ENCODE data around the gene CACNA1D.

The CACNA1D gene

GRCh38 chr3:53616321-53616720 lies 121.9 kb downstream of the CACNA1D start:
- peaks cover 2% of the 10 kb centered on the region for H3K27me3 ChIP-seq (ENCODE audit: control insufficient read depth, insufficient read depth, low read length)
- H3K4me3 ChIP-seq (ENCODE audit: low read length) = no peak overlapping the region
- H3K9me3 ChIP-seq (ENCODE audit: control insufficient read depth, low read length) = no peaks in the 10 kb centered on the region
- no peak overlapping the region for H3K9ac ChIP-seq (ENCODE audit: low read length)
- no peaks in the 10 kb centered on the region for H3K36me3 ChIP-seq (ENCODE audit: control insufficient read depth, insufficient read depth, low read length)
- H3K4me1 ChIP-seq (ENCODE audit: control insufficient read depth, insufficient read depth, low read length) = no peaks in the 10 kb centered on the region

DNA sequence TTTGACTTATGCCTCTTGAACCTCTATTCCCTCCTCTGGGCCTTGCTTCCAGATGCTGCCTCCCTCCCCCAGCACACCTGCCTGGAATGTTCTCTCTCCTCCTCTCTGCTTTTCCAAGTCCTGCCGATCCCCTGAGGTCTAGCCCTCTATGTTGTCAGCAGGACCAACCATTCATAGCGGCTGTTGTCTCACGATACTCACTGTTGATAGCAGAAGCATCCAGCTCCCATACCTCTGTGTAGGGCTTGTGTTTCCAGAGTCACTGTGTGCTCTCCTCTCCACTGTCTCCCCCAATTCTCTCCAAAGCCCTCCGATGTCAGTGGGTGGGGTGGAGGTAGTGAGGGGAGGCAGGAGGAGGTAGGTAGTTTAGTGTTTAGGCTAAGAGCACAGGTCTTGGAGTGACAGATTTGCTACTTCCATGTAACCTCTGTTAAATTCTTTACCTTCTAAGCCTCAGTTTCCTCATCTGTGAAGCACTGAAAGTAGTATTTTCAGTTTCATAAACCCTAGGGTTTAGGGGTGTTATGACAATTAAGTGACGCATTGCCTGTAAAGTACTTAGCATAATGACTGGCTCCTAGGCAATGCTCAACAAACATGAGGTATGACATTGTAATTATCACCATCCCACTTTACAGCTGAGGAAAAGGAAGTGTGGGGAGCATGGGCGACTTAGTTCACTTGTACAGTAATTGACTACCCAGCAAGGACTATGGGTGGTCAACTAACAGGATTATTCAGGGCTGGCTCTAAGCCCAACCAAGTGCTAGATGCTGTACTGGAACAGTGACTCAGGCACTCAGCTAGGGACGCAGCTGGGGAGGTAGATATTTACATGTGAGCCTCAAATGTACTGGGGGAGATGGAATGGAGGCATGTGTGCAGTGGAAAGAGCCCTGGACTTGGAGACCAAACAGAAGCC lies 122.8 kb downstream of the CACNA1D start:
- Histone ChIP-seq H3K9ac (ENCODE audit: low read length) (no peak overlapping the region), H3K27me3 (ENCODE audit: control insufficient read depth, insufficient read depth, low read length) (peaks cover 2% of the 10 kb centered on the region), H3K9me3 (ENCODE audit: control insufficient read depth, low read length) (no peaks in the 10 kb centered on the region), H3K4me1 (ENCODE audit: control insufficient read depth, insufficient read depth, low read length) (no peaks in the 10 kb centered on the region), H3K4me3 (ENCODE audit: low read length) (no peak overlapping the region), H3K36me3 (ENCODE audit: control insufficient read depth, insufficient read depth, low read length) (no peaks in the 10 kb centered on the region)

GRCh38 chr3:53617893-53618523 lies 123.6 kb downstream of the CACNA1D start:
- Histone ChIP-seq H3K9ac (ENCODE audit: low read length) (no peak overlapping the region), H3K4me1 (ENCODE audit: control insufficient read depth, insufficient read depth, low read length) (no peaks in the 10 kb centered on the region)

GRCh38 chr3:53618524-53618906 lies 124.1 kb downstream of the CACNA1D start:
- Histone ChIP-seq H3K9ac (ENCODE audit: low read length) (no peak overlapping the region), H3K9me3 (ENCODE audit: control insufficient read depth, low read length) (no peaks in the 10 kb centered on the region), H3K27me3 (ENCODE audit: control insufficient read depth, insufficient read depth, low read length) (peaks cover 2% of the 10 kb centered on the region), H3K4me3 (ENCODE audit: low read length) (no peak overlapping the region), H3K36me3 (ENCODE audit: control insufficient read depth, insufficient read depth, low read length) (no peaks in the 10 kb centered on the region), H3K4me1 (ENCODE audit: control insufficient read depth, insufficient read depth, low read length) (no peaks in the 10 kb centered on the region)

More at GRCh38 chr3:53617893-53618523, 123.6 kb downstream of the CACNA1D start:
- H3K27me3 ChIP-seq (ENCODE audit: control insufficient read depth, insufficient read depth, low read length) = peaks cover 2% of the 10 kb centered on the region
- H3K36me3 ChIP-seq (ENCODE audit: control insufficient read depth, insufficient read depth, low read length) = no peaks in the 10 kb centered on the region
- no peaks in the 10 kb centered on the region for H3K9me3 ChIP-seq (ENCODE audit: control insufficient read depth, low read length)
- H3K4me3 ChIP-seq (ENCODE audit: low read length) = no peak overlapping the region

- H3K9me3 ChIP-seq (ENCODE audit: control insufficient read depth, low read length) = no peaks in the 10 kb centered on the region
- no peaks in the 10 kb centered on the region for H3K36me3 ChIP-seq (ENCODE audit: control insufficient read depth, insufficient read depth, low read length)
- no peak overlapping the region for H3K9ac ChIP-seq (ENCODE audit: low read length)
- H3K27me3 ChIP-seq (ENCODE audit: control insufficient read depth, insufficient read depth, low read length) = peaks cover 2% of the 10 kb centered on the region
- H3K4me1 ChIP-seq (ENCODE audit: control insufficient read depth, insufficient read depth, low read length) = no peaks in the 10 kb centered on the region
- no peak overlapping the region for H3K4me3 ChIP-seq (ENCODE audit: low read length)
These were observed 124.5 kb downstream of the CACNA1D start for GRCh38 chr3:53618936-53619335.

DNA sequence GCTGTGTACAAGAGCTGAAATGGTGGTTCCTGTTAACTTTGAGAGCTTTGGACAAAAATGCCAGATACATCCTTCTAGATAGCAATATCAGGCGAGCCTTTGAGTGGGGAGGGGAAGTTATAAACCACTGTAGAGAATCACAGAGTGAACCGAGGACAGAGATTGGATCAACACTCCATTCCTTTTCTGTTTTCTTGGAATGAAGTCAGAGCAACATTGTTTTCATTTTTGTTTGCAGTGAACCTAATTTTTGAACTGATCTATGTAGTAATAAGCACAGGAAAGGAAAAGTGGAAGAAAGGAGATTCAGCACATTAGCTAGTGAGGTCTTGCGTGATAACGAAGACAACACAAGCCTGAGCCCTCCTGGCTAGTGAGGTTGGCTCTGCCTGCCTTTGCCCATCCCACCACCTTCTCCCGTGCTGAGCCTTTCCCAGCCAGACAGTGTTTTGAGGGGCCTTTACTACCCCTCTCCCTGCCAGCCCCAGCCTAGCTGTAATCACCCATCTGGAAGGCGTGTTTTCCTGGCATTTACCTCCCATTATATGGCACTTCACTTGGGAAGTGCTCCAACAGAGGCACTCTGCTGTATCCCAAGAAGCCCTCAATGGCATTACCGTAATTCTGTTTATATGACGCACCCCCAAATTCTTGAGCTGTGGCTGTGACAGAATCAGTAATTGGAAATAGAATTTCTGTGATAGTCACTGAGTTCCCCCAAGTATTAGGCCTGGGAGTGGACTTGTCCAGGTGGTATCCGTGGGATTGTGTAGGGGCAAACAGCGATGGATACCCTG lies 129.8 kb downstream of the CACNA1D start:
- Histone ChIP-seq H3K27me3 (ENCODE audit: control insufficient read depth, insufficient read depth, low read length) (no peaks in the 10 kb centered on the region), H3K9me3 (ENCODE audit: control insufficient read depth, low read length) (no peaks in the 10 kb centered on the region), H3K4me1 (ENCODE audit: control insufficient read depth, insufficient read depth, low read length) (peaks cover 24% of the 10 kb centered on the region), H3K36me3 (ENCODE audit: control insufficient read depth, insufficient read depth, low read length) (no peaks in the 10 kb centered on the region), H3K4me3 (ENCODE audit: low read length) (no peak overlapping the region), H3K9ac (ENCODE audit: low read length) (no peak overlapping the region)

- Histone ChIP-seq H3K9me3 (ENCODE audit: control insufficient read depth, low read length) (no peaks in the 10 kb centered on the region), H3K27me3 (ENCODE audit: control insufficient read depth, insufficient read depth, low read length) (no peaks in the 10 kb centered on the region), H3K4me1 (ENCODE audit: control insufficient read depth, insufficient read depth, low read length) (peaks cover 41% of the 10 kb centered on the region), H3K36me3 (ENCODE audit: control insufficient read depth, insufficient read depth, low read length) (no peaks in the 10 kb centered on the region), H3K4me3 (ENCODE audit: low read length) (no peak overlapping the region), H3K9ac (ENCODE audit: low read length) (no peak overlapping the region)
These were observed 132.5 kb downstream of the CACNA1D start for GRCh38 chr3:53626876-53627275.

- Histone ChIP-seq H3K9ac (ENCODE audit: low read length) (no peak overlapping the region), H3K4me1 (ENCODE audit: control insufficient read depth, insufficient read depth, low read length) (peaks cover 58% of the 10 kb centered on the region), H3K4me3 (ENCODE audit: low read length) (no peak overlapping the region), H3K9me3 (ENCODE audit: control insufficient read depth, low read length) (no peaks in the 10 kb centered on the region), H3K27me3 (ENCODE audit: control insufficient read depth, insufficient read depth, low read length) (no peaks in the 10 kb centered on the region), H3K36me3 (ENCODE audit: control insufficient read depth, insufficient read depth, low read length) (no peaks in the 10 kb centered on the region)
These were observed 134.4 kb downstream of the CACNA1D start for GRCh38 chr3:53628536-53629401.

DNA sequence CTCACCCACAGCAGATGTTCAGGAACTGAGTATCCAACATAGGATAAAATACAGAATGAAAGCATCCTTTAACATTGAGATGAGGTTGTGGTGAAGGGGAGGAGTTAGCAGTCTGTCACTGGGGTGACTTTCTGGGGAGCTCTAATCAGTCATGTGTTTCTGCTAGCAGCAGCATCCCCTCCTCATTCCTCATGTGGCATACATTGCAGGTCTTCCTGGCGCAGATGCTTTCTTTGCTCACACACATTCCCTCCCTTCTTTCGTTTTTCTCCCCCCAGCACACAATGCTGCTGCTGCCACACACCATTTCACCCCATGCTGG lies 135.0 kb downstream of the CACNA1D start:
- no peaks in the 10 kb centered on the region for H3K27me3 ChIP-seq (ENCODE audit: control insufficient read depth, insufficient read depth, low read length)
- no peak overlapping the region for H3K9ac ChIP-seq (ENCODE audit: low read length)
- no peak overlapping the region for H3K4me3 ChIP-seq (ENCODE audit: low read length)

GRCh38 chr3:53630547-53630946 lies 136.1 kb downstream of the CACNA1D start:
- H3K27me3 ChIP-seq (ENCODE audit: control insufficient read depth, insufficient read depth, low read length) = no peaks in the 10 kb centered on the region
- H3K9ac ChIP-seq (ENCODE audit: low read length) = no peak overlapping the region
- H3K4me1 ChIP-seq (ENCODE audit: control insufficient read depth, insufficient read depth, low read length) = peaks cover 60% of the 10 kb centered on the region
- no peaks in the 10 kb centered on the region for H3K36me3 ChIP-seq (ENCODE audit: control insufficient read depth, insufficient read depth, low read length)
- H3K4me3 ChIP-seq (ENCODE audit: low read length) = no peak overlapping the region
- H3K9me3 ChIP-seq (ENCODE audit: control insufficient read depth, low read length) = no peaks in the 10 kb centered on the region

More for the DNA sequence above, 135.0 kb downstream of the CACNA1D start:
- H3K36me3 ChIP-seq (ENCODE audit: control insufficient read depth, insufficient read depth, low read length) = no peaks in the 10 kb centered on the region
- peaks cover 60% of the 10 kb centered on the region for H3K4me1 ChIP-seq (ENCODE audit: control insufficient read depth, insufficient read depth, low read length)
- no peaks in the 10 kb centered on the region for H3K9me3 ChIP-seq (ENCODE audit: control insufficient read depth, low read length)

- H3K4me1 ChIP-seq (ENCODE audit: control insufficient read depth, insufficient read depth, low read length) = peaks cover 40% of the 10 kb centered on the region
- H3K27me3 ChIP-seq (ENCODE audit: control insufficient read depth, insufficient read depth, low read length) = no peaks in the 10 kb centered on the region
- H3K9me3 ChIP-seq (ENCODE audit: control insufficient read depth, low read length) = no peaks in the 10 kb centered on the region
- no peak overlapping the region for H3K4me3 ChIP-seq (ENCODE audit: low read length)
- no peaks in the 10 kb centered on the region for H3K36me3 ChIP-seq (ENCODE audit: control insufficient read depth, insufficient read depth, low read length)
- H3K9ac ChIP-seq (ENCODE audit: low read length) = no peak overlapping the region
These were observed 138.9 kb downstream of the CACNA1D start for GRCh38 chr3:53633197-53633787.
